HepG2 (cell line): Measurements from ENCODE around the gene C19orf85. TPM values are rescaled to one million over a fixed set of nuclear protein-coding genes. Genes with fewer than 3 reads are reported as not detected.

Experiments
- ATAC-seq: fragments of 200-7000 bp; cut with Tn5 transposase; 3 replicates; pipeline ENCODE4 v1.9.1; 2020; ENCODE audit warnings: mild to moderate bottlenecking, moderate library complexity
- BruUV-seq: library from RNA; stranded (reverse); fragments of 400-500 nt; replicated peaks from 2 replicates; lab custom pipeline; 2021; lab: Mats Ljungman, UMichigan
- CTCF ChIA-PET: fragments of 300-600 bp; formaldehyde crosslinking; extraction: SDS; loops from one replicate; lab custom pipeline; 2021; ENCODE audit warnings: low total read pairs, inconsistent platforms, low intra/inter-chr PET ratio; lab: Yijun Ruan, JAX
- POLR2A ChIA-PET: fragments of 350-600 bp; sonication (Branson Sonifier 250); formaldehyde crosslinking; loops from one replicate; lab custom pipeline; 2020; ENCODE audit warnings: antibody characterized with exemption, inconsistent platforms; lab: Yijun Ruan, JAX
- DNase-seq: peaks from one replicate; pipeline ENCODE4 v3.0.0-alpha.2; 2015; ENCODE audit warnings: low spot score
- FAIRE-seq: peaks from 3 replicates; lab custom pipeline; 2011; peaks lifted over from hg19 to GRCh38; lab: Jason Lieb, UNC
- H2AFZ ChIP-seq: one replicate; pipeline ENCODE4 v1.6.1; 2011; ENCODE audit warnings: low read length, inconsistent platforms
- H3K27ac ChIP-seq: fragments of 300-600 bp; 3 replicates; pipeline ENCODE4 v1.8.0; 2011; ENCODE audit warnings: mixed run types, mild to moderate bottlenecking, mixed read lengths, low read length, inconsistent platforms; ENCODE audit not compliant: insufficient read depth; ENCODE audit errors: extremely low read length
- H3K27me3 ChIP-seq, 2 experiments: fragments of 200-600 bp in 1 of 2; 2 replicates in 1 of 2; 3 replicates in 1 of 2; pipeline versions ENCODE4 v1.6.0 to v1.8.0; 2011; ENCODE audit warnings: low read length in 2 of 2, mild to moderate bottlenecking in 2 of 2, moderate library complexity in 2 of 2, inconsistent platforms in 1 of 2; ENCODE audit not compliant: insufficient read depth in 2 of 2, control insufficient read depth in 1 of 2
- H3K36me3 ChIP-seq, 2 experiments: fragments of 200-600 bp in 1 of 2; replicated peaks in 1 of 2; 2 replicates in 1 of 2; 3 replicates in 1 of 2; pipeline versions ENCODE4 v1.5.1 to v1.8.0; 2011; ENCODE audit warnings: low read length in 2 of 2, inconsistent platforms in 1 of 2; ENCODE audit not compliant: insufficient read depth in 2 of 2, control insufficient read depth in 1 of 2
- H3K4me1 ChIP-seq: 2 replicates; pipeline ENCODE4 v1.5.1; 2012; ENCODE audit warnings: low read length, inconsistent platforms; ENCODE audit not compliant: insufficient read depth
- H3K4me2 ChIP-seq: 2 replicates; pipeline ENCODE4 v1.6.0; 2011; ENCODE audit warnings: low read depth, low read length, inconsistent platforms
- H3K4me3 ChIP-seq, 3 experiments: fragments of 200-600 bp in 1 of 3; sonication (generic), shearing (Covaris generic) in 1 of 3; replicated peaks in 1 of 3; 2 replicates each; pipeline ENCODE4 v1.5.1; 2011 to 2016; ENCODE audit warnings: low read length in 3 of 3, inconsistent platforms in 2 of 3, low read depth in 2 of 3, mild to moderate bottlenecking in 2 of 3, control low read depth in 1 of 3, mixed read lengths in 1 of 3; ENCODE audit not compliant: insufficient read depth in 1 of 3
- H3K79me2 ChIP-seq: one replicate; pipeline ENCODE4 v1.6.1; 2011; ENCODE audit warnings: low read length, inconsistent platforms; ENCODE audit not compliant: insufficient read depth
- H3K9ac ChIP-seq: 2 replicates; pipeline ENCODE4 v1.6.0; 2011; ENCODE audit warnings: mild to moderate bottlenecking, low read depth, low read length, inconsistent platforms; ENCODE audit not compliant: insufficient read depth
- H3K9me3 ChIP-seq: 2 replicates; pipeline ENCODE4 v1.5.1; 2012; ENCODE audit warnings: mild to moderate bottlenecking, low read length
- H4K20me1 ChIP-seq: 2 replicates; pipeline ENCODE4 v1.6.0; 2011; ENCODE audit warnings: inconsistent platforms, mild to moderate bottlenecking, low read length, moderate library complexity; ENCODE audit not compliant: insufficient read depth
- ATF7-NPFF ChIP-seq: sonication (generic); formaldehyde crosslinking; IDR thresholded peaks from 2 replicates; pipeline ENCODE4 v1.8.1; 2023; ENCODE audit warnings: mild to moderate bottlenecking, low read depth, missing genetic modification reagents, moderate library complexity
- LBX2 ChIP-seq: sonication (generic); formaldehyde crosslinking; IDR thresholded peaks from 2 replicates; pipeline ENCODE4 v1.5.0; 2020; ENCODE audit warnings: missing genetic modification reagents, mild to moderate bottlenecking, borderline replicate concordance
- MEIS2 ChIP-seq: sonication (generic); formaldehyde crosslinking; IDR thresholded peaks from 2 replicates; pipeline ENCODE4 v1.9.0; 2021; ENCODE audit warnings: mild to moderate bottlenecking, missing genetic modification reagents
- SOX13 ChIP-seq, 3 experiments: fragments of 450-650 bp in 1 of 3; sonication (generic) in 1 of 3; formaldehyde crosslinking in 1 of 3; IDR thresholded peaks in 2 of 3; conservative IDR thresholded peaks in 1 of 3; 2 replicates each; pipeline versions ENCODE4 v1.5.0 to v1.6.1; 2016 to 2020; ENCODE audit warnings: antibody characterized with exemption in 1 of 3, mild to moderate bottlenecking in 1 of 3, missing compliant biosample characterization in 1 of 3, missing genetic modification reagents in 1 of 3, moderate library complexity in 1 of 3
- TMF1 ChIP-seq: sonication (generic); formaldehyde crosslinking; IDR thresholded peaks from 2 replicates; pipeline ENCODE4 v1.8.1; 2022; ENCODE audit warnings: low read depth, missing genetic modification reagents
- ZBTB7A ChIP-seq: sonication (generic); formaldehyde crosslinking; IDR thresholded peaks from 2 replicates; pipeline ENCODE4 v1.8.0; 2022; ENCODE audit warnings: mild to moderate bottlenecking, missing genetic modification reagents
- ZNF234 ChIP-seq: sonication (generic); formaldehyde crosslinking; conservative IDR thresholded peaks from 2 replicates; pipeline ENCODE4 v1.5.1; 2020; ENCODE audit warnings: mild to moderate bottlenecking, missing genetic modification reagents
- ZNF703 ChIP-seq: sonication (generic); formaldehyde crosslinking; IDR thresholded peaks from 2 replicates; pipeline ENCODE4 v1.5.1; 2020; ENCODE audit warnings: missing genetic modification reagents, mild to moderate bottlenecking, moderate library complexity, borderline replicate concordance
- ZSCAN20 ChIP-seq: sonication (generic); formaldehyde crosslinking; IDR thresholded peaks from 2 replicates; pipeline ENCODE4 v1.4.0; 2020; ENCODE audit warnings: missing genetic modification reagents, mild to moderate bottlenecking, borderline replicate concordance
- ZSCAN9 ChIP-seq: IDR thresholded peaks from 2 replicates; pipeline ENCODE4 v1.6.1; 2016; ENCODE audit warnings: borderline replicate concordance
- WGBS: methylation state at CpG from one replicate; pipeline ENCODE4 v1.1.6; 2017; ENCODE audit warnings: low lambda C conversion rate; 5-methylcytosine and 5-hydroxymethylcytosine counted together
- in situ Hi-C: cut with HindIII; loops from 2 replicates; pipeline ENCODE4 v1.10.0; 2017; ENCODE audit warnings: low pct_unique_long_range_greater_than_20kb; ENCODE audit not compliant: extremely low pct_ligation_motif_present
- intact Hi-C: fragments of 100-400 bp; cut with micrococcal nuclease; formaldehyde crosslinking; loops from one replicate; pipeline ENCODE4 v1.10.0; 2022; ENCODE audit not compliant: unreplicated experiment
- polyA plus RNA-seq, 8 experiments: library from polyadenylated mRNA; depleted of rRNA in 3 of 8; stranded (reverse) in 7 of 8; unstranded in 1 of 8; fragments of >200 nt; fragmentation: Illumina TruSeq in 4 of 8; extraction: Trizol in 4 of 8; gene quantifications; 2 replicates each; pipeline versions ENCODE4 v1.2.1 to v1.2.3, GENCODE V29; 2011 to 2016; ENCODE audit warnings: low read depth in 4 of 8, missing spikeins in 1 of 8, mixed read lengths in 1 of 8; ENCODE audit not compliant: insufficient read depth in 1 of 8
- total RNA-seq, 5 experiments: library from RNA; depleted of rRNA; stranded (reverse); fragments of >200 nt; fragmentation: Illumina TruSeq; extraction: Trizol; gene quantifications; 2 replicates each; pipeline ENCODE4 v1.2.3, GENCODE V29; 2016; ENCODE audit warnings: low read depth in 1 of 5
- TF ChIP-seq, protein P1 (sequence below): sonication (generic); formaldehyde crosslinking; IDR thresholded peaks from 2 replicates; pipeline ENCODE4 v1.4.0; 2020; ENCODE audit warnings: mild to moderate bottlenecking, missing genetic modification reagents

C19orf85 gene
- total and polyA plus RNA-seq, 2 of the 13 experiments (the other 11 are each of a cell fraction or from before 2014, with no cell fraction given), result not detected

GRCh38 chr19:55477905-55478304 lies 13.4 kb upstream of the C19orf85 start:
- no TSS peak for BruUV-seq
- H3K36me3 ChIP-seq, result no peaks in the 10 kb centered on the region
- peaks cover 44% of the 10 kb centered on the region for H3K4me1 ChIP-seq
- H3K27me3 ChIP-seq, result no peaks in the 10 kb centered on the region; a peak in 1 of 5 replicates
- DNase-seq (no peak), ATAC-seq (no peak), FAIRE-seq (no peak)
- ChIA-PET POLR2A (interaction anchor here (2.1 to 2.8 kb wide), 2 partner anchors 9 to 271 kb away, joined by 9 to 44 read pairs; partner anchors contain the start of genes NAT14 and SSC5D), CTCF (no interaction called here)
- H3K9ac ChIP-seq, result peak overlapping the region; percentile 3; the same call in 1 of the 2 replicates
- peak overlapping the region; percentile 78 for H3K4me2 ChIP-seq
- H3K9me3 ChIP-seq, result no peaks in the 10 kb centered on the region
- 93% methylated on average over 13 of the region's 13 CpGs for WGBS
- no peak overlapping the region for H2AFZ ChIP-seq
- H4K20me1 ChIP-seq, result no peaks in the 10 kb centered on the region
- in situ Hi-C loops (no loop called here), intact Hi-C loops (no loop called here)
- H3K27ac ChIP-seq, result no peak overlapping the region
- peak overlapping the region in 2 of 3 experiments; percentile 86 to 97; a peak in 2 of 6 replicates for H3K4me3 ChIP-seq
- H3K79me2 ChIP-seq, result peaks cover 11% of the 10 kb centered on the region
- no peak for TF ChIP-seq ZSCAN9 (CRISPR knock-in tag)
- no peak for TF ChIP-seq ZNF703 (CRISPR knock-in tag)
- TF ChIP-seq ATF7-NPFF (CRISPR knock-in tag), result no peak
- no peak for TF ChIP-seq ZBTB7A (CRISPR knock-in tag)
- no peak for TF ChIP-seq MEIS2
- TF ChIP-seq, protein P1, sequence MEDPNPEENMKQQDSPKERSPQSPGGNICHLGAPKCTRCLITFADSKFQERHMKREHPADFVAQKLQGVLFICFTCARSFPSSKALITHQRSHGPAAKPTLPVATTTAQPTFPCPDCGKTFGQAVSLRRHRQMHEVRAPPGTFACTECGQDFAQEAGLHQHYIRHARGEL (CRISPR knock-in tag), result no peak
- TF ChIP-seq ZSCAN20 (CRISPR knock-in tag), result no peak
- TF ChIP-seq LBX2 (CRISPR knock-in tag), result no peak
- no peak for TF ChIP-seq TMF1 (CRISPR knock-in tag)
- no peak for TF ChIP-seq ZNF234
- no peak for TF ChIP-seq SOX13 (IDR thresholded peaks at IDR 0.05)
- no peak for TF ChIP-seq SOX13 (CRISPR knock-in tag; conservative IDR thresholded peaks at IDR 0.05 in 1 of 2, IDR thresholded peaks at IDR 0.05 in 1 of 2)
